Fibroblast of villous mesenchyme (primary cell): ENCODE data around the gene DTL. TPM values are rescaled to one million over a fixed set of nuclear protein-coding genes. Genes with fewer than 3 reads are reported as not detected.

Experiments
- DNase-seq: peaks from one replicate; pipeline ENCODE4 v3.0.0-alpha.2; 2010; ENCODE audit warnings: low read depth
- H3K4me3 ChIP-seq: 2 replicates; pipeline ENCODE4 v1.5.1; 2011; ENCODE audit warnings: low read depth, mild to moderate bottlenecking, low read length
- total RNA-seq: library from RNA; depleted of rRNA; stranded (reverse); fragments of >200 nt; gene quantifications from 2 replicates; pipeline ENCODE4 v1.2.3, GENCODE V29; 2012
- TF ChIP-seq, protein P1 (sequence below): IDR thresholded peaks from 2 replicates; pipeline ENCODE4 v1.5.1; 2012; ENCODE audit warnings: low read depth, mild to moderate bottlenecking, low read length; ENCODE audit not compliant: insufficient read depth

The DTL gene
- total RNA-seq, 1 donor: 16.0 TPM

DNA sequence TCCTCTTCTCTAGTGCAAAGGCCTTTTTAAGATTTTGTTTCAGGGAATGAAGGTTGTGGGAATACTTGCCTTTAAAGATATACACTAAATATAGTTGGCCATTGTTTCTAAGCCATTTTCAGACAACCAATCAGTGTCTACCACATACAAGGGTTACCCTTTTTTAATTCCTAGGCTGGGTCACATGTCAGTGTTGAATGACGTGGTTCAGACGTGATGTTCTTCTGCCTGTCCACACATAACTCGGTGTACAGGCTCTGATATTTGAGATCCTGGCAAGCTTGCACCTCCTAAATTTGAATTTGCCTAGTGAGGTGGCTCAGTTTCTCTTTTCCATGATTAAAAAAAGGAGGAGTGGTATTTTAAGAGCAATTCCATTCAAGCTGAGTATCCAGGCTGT, 38.8 kb downstream of the DTL start:
- TF ChIP-seq, protein P1, sequence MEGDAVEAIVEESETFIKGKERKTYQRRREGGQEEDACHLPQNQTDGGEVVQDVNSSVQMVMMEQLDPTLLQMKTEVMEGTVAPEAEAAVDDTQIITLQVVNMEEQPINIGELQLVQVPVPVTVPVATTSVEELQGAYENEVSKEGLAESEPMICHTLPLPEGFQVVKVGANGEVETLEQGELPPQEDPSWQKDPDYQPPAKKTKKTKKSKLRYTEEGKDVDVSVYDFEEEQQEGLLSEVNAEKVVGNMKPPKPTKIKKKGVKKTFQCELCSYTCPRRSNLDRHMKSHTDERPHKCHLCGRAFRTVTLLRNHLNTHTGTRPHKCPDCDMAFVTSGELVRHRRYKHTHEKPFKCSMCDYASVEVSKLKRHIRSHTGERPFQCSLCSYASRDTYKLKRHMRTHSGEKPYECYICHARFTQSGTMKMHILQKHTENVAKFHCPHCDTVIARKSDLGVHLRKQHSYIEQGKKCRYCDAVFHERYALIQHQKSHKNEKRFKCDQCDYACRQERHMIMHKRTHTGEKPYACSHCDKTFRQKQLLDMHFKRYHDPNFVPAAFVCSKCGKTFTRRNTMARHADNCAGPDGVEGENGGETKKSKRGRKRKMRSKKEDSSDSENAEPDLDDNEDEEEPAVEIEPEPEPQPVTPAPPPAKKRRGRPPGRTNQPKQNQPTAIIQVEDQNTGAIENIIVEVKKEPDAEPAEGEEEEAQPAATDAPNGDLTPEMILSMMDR: no peak
- no peak overlapping the region for H3K4me3 ChIP-seq
- DNase-seq: no peak

DNA sequence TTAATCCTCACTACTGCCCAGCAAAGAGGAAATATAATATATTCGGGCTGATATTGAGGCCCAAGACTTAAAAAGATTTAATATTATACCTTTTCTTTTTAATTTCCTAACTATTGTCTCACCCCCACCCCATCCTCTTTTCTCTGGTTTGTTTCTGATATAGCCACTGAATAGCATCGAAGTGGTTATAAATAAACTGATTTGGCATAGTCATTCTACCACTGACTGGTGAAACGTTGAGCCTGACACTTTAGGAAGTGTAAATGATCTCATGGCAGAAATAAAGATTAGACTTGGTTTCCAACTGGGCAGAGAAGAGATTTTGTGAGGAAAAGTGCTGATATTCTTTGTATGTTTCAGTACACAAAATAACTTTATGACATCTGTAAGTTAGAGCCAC, 39.3 kb downstream of the DTL start:
- H3K4me3 ChIP-seq: no peak overlapping the region
- TF ChIP-seq, protein P1: no peak
- DNase-seq: no peak

DNA sequence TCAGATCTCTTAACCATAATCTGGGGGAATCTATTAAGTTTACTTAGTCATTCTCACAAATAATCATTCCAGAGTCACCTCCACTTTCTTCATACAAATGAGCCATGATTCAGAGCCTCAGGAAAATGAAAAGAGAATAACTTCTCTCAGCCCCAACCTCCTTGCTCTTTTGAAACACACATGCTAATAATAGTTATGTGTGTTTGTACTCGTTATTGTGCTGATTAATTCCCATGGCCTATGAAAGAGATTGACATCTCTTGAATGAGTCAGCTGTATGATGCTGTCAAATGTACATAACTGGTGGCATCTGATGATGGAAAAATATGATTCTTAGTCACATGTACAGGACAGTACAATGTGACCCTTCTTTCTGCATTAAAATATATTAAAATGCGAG, 41.5 kb downstream of the DTL start:
- TF ChIP-seq, protein P1: no peak
- no peak for DNase-seq
- H3K4me3 ChIP-seq: no peak overlapping the region

DNA sequence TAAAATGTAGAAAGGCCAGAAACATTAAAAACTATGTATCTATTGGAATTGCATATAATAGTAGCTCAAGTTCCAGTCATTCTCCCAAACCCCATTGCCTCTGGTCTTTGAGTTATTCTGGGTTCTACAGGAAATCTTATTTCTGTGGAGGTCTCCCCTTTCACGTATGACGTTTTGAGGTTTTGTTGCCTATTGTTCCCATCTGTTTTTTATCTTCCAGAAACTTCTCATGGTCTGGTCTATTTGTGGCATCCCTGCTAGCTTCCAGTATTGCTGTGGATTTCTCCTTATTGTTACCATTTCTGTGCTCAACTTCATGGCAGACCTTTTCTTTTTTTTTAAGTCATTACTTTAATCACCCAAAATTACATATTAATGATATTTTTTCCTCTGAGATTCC, 43.3 kb downstream of the DTL start:
- no peak overlapping the region for H3K4me3 ChIP-seq
- TF ChIP-seq, protein P1: no peak
- DNase-seq: no peak

DNA sequence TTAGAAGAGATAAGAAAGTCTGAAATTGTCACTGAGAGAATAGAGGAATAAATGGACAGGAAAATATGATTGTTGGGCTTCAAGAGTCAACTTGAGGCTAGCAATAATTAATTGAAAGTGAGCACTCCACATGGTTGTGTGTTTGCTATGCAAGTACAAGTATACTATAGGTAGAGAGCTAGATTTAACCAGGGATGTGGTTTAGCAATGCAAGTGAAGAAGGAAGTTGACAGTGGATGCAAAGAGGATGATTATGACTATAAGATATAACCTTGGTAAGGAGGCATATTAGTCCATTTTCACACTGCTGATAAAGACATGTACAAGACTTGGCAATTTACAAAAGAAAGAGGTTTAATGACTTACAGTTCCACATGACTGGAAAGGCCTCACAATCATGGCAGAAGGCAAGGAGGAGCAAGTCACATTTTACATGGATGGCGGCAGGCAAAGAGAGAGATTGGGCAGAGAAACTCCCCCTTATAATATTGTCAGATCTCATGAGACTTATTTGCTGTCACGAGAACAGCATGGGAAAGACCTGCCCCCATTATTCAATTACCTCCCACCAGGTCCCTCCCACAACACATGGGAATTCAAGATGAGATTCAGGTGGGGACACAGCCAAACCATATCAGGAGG, 47.3 kb downstream of the DTL start:
- DNase-seq: no peak
- H3K4me3 ChIP-seq: no peak overlapping the region
- TF ChIP-seq, protein P1: no peak

DNA sequence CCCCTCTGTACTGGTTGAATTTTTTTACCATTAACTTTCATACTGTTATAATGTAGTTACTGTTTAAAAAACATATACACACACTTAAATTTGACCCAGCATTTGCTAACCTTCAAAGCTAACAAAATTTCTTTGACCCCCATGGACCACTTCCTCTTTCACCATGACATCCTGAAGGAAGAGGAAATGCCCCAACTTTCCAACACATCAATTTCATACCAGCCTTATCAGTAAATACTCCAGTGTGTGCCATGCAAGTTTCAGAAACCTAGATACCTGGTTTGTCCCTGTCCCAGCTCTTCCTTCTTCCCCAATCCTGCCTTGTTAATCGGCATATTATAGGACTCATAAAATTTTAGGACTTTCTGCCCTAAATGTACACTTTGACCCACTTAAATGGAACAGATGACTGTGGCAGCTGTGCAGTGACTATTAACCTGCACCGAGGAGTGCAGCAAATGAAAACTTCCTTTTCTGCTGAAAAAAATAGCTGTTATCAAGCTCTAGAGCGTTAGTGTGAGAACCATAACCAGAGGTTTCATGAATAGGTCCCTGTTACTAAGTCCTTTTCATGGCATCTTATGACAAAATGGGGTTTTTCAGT, 54.1 kb downstream of the DTL start:
- DNase-seq: no peak

More for the DNA sequence above, 54.1 kb downstream of the DTL start:
- H3K4me3 ChIP-seq: no peak overlapping the region
- TF ChIP-seq, protein P1: no peak
